Ramos (cell line): Measurements from ENCODE around the gene HCN2.

Experiments
- in situ Hi-C: fragments of 300-500 bp; cut with MboI; formaldehyde crosslinking; loops from one replicate; pipeline ENCODE4 v1.14.3; 2022; ENCODE audit warnings: low sequenced_read_pairs; ENCODE audit not compliant: unreplicated experiment

HCN2 gene

GRCh38 chr19:648904-649801, 59.5 kb downstream of the HCN2 start:
- in situ Hi-C loops, result no loop called here

- in situ Hi-C loops, result no loop called here
Observed at GRCh38 chr19:650121-650520, 60.4 kb downstream of the HCN2 start.

- in situ Hi-C loops, result no loop called here
Observed at GRCh38 chr19:651114-651818, 61.6 kb downstream of the HCN2 start.

GRCh38 chr19:651991-652390, 62.3 kb downstream of the HCN2 start:
- in situ Hi-C loops, result no loop called here

GRCh38 chr19:652467-653389, 63.0 kb downstream of the HCN2 start:
- in situ Hi-C loops, result no loop called here

GRCh38 chr19:653425-653824, 63.7 kb downstream of the HCN2 start:
- in situ Hi-C loops, result no loop called here

- in situ Hi-C loops, result no loop called here
Observed at GRCh38 chr19:655691-656090, 66.0 kb downstream of the HCN2 start.

- in situ Hi-C loops, result no loop called here
Observed at GRCh38 chr19:656751-657559, 67.3 kb downstream of the HCN2 start.

- in situ Hi-C loops, result no loop called here
Observed at GRCh38 chr19:657611-658010, 67.9 kb downstream of the HCN2 start.

- in situ Hi-C loops, result no loop called here
Observed at GRCh38 chr19:658059-658839, 68.6 kb downstream of the HCN2 start.

- in situ Hi-C loops, result no loop called here
Observed at GRCh38 chr19:658916-659839, 69.5 kb downstream of the HCN2 start.

- in situ Hi-C loops, result no loop called here
Observed at GRCh38 chr19:660793-661426, 71.2 kb downstream of the HCN2 start.

- in situ Hi-C loops, result no loop called here
Observed at GRCh38 chr19:661427-662196, 71.9 kb downstream of the HCN2 start.

GRCh38 chr19:662207-662961, 72.7 kb downstream of the HCN2 start:
- in situ Hi-C loops, result no loop called here

GRCh38 chr19:662962-663681, 73.4 kb downstream of the HCN2 start, which contains the start of gene RNF126:
Gene RNF126, minus strand, starts transcription at chr19:663214. Its CDS starts 93 bp downstream, at chr19:663121.
- in situ Hi-C loops, result no loop called here
